CD4-positive, alpha-beta T cell treated with Interleukin-4 for 1 hour (primary cell): ENCODE results near the gene MRPL19.
"Not testable (repeated sequence)": the region's sequence is repeated elsewhere in the genome, so short reads cannot be mapped to it uniquely, and the experiment has no call there.

Experiments used
- DNase-seq, 2 donors: peaks; one replicate each; pipeline ENCODE4 v3.0.0-alpha.2; 2020 to 2022

Gene MRPL19

GRCh38 chr2:75616933-75617332 is 29.6 kb upstream of the MRPL19 start:
- no peak for DNase-seq

- no peak for DNase-seq
Observed at GRCh38 chr2:75619956-75620740, 26.4 kb upstream of the MRPL19 start.

GRCh38 chr2:75621228-75621627 is 25.4 kb upstream of the MRPL19 start:
- DNase-seq = no peak

DNA sequence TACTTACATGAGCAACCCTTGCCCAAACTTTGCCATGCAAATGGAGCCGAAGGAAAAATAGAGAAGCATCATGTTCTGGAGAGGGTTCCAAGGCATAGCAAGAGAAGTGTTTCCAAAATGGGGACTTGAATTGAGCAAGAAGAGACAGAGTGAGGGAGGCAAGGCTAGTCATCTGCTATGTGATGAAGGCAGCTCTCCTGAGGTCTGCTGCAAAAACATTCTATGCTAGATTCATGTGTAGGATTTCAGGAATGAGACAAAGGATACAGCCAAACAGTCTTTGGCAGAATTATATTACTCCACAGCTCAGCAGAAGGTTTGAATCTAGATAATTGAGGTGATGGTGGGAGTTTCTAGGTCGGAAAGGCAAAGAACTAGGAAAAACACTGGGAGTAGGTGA is 24.1 kb upstream of the MRPL19 start:
- DNase-seq = no peak

DNA sequence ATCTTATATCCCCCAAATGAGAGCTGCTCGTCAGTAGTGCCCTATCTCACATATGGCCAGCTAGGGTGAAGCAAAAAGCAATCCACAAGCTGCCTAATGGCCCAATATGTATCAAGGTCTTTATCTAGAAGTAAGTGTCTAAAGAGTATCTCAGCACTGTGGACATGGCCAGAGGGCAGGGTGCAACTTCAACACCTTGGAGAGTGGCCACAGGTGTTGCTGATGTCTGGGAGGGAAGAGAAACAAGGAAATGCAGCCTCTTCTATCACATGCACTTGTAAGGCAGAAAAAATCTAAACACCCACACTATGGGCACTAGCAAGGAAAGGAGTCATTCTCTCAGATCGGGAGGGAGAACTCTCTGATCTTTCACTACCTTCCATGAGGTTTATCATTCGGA is 23.7 kb upstream of the MRPL19 start:
- no peak for DNase-seq

DNA sequence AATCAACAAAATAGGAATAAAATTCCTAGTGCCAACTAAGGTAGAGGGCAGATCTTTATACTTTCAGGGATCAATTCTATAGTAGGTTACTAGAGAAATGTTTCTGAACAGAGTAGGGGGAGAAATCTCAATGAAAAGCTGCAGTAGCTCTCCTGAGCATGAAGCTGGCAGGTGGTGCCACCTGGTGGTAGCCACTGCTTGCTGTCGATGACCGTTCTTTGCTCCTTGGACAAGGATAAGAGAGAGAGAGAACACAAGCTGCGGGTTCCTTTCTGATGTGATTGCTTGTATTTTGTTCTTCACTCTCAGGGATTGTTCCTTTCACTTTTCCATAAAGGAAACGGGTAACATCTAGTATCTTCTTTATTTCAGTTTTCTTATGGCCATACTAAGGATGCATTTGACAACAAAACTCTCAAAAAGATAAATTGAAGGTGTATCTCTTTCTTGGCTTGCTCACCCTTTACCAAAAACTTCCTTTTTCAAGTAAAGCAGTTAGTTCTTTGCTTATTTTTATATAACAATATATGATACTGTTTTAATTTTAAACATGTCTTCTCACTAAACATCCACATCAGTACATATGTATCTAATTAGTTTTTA is 18.6 kb upstream of the MRPL19 start:
- peak; percentile 34 to 42 for DNase-seq

- DNase-seq = no peak
Observed at GRCh38 chr2:75632091-75632701, 14.4 kb upstream of the MRPL19 start.

- DNase-seq = no peak
Observed at GRCh38 chr2:75632813-75633212, 13.8 kb upstream of the MRPL19 start.

DNA sequence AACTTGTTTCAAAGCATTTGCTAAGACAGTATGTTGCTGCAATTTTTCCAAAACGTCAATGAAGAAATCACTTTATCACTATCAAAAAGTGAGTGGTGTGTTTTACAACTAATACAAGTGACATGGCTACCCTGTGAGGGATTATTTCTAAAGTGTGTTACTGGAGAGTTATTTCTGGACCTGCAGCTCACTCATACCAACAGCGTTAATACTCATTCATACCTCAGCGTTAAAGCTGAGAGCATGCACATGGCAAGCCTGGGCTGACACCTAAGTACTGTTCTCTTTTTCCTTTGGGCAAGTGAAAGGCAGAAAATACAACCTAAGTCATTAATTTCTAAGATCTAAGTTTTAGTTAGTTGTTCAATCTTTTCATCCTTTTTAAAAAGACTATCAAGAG is 13.0 kb upstream of the MRPL19 start:
- DNase-seq = no peak

DNA sequence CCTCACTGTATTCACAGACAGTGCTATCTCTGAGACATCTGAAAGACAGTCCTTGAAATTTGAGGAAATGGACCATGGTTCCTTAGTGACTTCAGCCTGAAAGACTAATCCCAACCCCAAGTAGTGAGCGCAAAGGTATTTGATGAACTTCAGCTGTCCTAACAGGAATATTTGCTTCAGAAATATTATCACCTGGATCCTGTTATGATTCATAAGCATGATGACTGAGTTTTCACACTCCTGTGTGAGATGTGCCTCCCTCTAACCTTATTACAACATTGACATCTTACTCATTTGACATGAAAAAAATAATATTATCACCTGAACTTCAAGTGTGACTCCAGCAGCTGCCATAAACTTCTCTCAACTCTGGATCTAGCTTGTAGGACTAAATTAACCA is 11.6 kb upstream of the MRPL19 start:
- DNase-seq = no peak

DNA sequence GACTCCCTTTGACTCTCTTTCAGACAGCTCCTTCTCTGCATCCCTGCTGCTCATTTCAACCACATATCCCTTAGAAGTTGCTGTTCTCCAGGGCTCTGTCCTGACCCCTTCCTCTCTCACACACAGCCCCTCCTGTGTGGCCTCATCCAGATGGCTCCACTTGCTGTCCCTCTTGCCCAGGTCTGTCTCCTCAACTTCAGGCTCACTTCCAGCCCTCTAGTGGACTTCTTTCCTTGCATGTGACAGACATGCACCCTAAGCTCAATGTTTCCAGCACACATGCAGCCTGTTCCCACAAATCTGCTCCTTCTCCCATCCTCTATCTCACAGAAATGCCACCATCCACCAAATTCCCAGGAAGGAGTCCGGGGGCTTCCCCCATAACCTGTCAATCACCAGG is 9.0 kb upstream of the MRPL19 start:
- no peak for DNase-seq

- peak; percentile 38 to 40 for DNase-seq
Observed at GRCh38 chr2:75640621-75641121, 5.9 kb upstream of the MRPL19 start.

DNA sequence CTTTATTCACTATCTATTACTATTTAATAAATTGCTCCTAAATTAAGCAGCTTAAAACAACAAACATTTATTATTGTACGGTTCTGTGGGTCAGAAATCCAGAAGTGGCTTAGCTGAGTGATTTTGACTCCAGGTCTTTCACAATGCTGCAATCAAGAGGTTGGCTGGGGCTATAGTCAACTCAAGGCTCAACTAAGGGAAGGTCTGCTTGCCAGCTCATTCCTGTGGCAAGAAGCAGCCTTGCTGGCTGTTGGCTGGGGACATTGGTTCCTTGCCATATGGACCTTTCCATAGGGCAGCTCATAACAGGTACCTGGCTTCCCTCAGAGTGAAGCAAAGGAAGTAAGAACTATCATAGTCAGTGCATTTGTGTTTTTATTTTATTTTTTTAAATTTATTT is 5.0 kb upstream of the MRPL19 start:
- DNase-seq = no peak

- no peak for DNase-seq
Observed at GRCh38 chr2:75643980-75644379, 2.6 kb upstream of the MRPL19 start.

DNA sequence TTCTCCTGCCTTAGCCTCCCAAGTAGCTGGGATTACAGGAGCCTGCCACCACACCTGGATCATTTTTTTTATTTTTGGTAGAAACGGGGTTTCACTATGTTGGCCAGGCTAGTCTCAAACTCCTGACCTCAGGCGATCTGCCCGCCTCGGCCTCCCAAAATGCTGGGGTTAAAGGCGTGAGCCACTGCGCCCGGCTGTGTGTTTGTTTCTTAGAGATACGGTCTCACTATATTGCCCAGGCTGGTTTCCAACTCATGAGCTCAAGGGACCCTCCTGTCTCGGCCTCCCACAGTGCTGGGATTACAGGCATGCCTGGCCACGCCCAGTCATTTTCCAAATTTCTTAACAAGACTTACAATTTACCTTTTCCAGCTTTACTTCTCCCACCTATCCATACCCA is 940 bp upstream of the MRPL19 start:
- DNase-seq = no peak

DNA sequence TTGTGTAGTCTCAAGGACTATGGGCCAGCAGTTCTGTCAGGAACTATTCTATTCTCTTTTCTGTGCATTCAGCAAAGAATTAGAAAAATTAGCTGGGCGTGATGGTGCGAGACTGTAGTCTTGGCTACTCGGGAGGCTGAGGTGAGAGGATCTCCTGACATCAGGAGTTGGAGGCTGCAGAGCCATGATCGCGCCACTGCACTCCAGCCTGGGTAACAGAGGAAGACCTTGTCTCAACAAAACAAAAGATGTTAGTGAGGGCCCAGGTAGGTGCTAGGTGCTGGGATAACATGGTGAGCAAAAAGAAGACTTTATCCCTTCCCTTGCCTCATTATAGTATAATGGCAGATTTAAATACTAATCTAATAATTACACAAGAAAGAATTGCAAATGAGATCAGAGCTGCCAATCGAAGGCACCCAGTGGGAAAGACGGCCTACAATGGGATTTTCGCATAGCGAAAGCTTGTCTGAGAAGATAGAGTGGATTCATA is 447 bp upstream of the MRPL19 start:
- DNase-seq = no peak

- no peak for DNase-seq
Observed at GRCh38 chr2:75647771-75648170, 1.2 kb downstream of the MRPL19 start.

GRCh38 chr2:75654012-75654411 is 7.4 kb downstream of the MRPL19 start:
- no peak for DNase-seq

GRCh38 chr2:75655861-75656260 is 9.3 kb downstream of the MRPL19 start:
- no peak for DNase-seq

DNA sequence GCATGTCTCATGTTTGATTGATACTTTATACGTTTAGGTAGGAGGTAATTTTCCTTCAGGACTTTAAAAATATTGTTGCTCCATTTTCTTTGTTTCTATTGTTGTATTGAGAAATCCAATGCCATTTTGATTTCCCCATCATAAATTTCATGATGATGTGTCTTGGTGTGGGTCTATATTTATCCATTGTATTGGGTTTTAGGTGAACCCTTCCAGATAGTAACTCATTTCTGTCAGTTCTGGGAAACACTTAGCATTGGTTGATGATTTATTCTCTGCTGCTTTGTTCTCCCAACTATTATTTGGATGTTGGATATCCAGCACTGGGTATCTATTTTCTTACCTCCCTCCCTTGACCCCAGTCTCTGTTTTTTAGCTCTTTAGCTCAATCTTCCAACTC is 10.0 kb downstream of the MRPL19 start:
- DNase-seq = no peak

- DNase-seq = no peak
Observed at GRCh38 chr2:75657798-75658197, 11.2 kb downstream of the MRPL19 start.

DNA sequence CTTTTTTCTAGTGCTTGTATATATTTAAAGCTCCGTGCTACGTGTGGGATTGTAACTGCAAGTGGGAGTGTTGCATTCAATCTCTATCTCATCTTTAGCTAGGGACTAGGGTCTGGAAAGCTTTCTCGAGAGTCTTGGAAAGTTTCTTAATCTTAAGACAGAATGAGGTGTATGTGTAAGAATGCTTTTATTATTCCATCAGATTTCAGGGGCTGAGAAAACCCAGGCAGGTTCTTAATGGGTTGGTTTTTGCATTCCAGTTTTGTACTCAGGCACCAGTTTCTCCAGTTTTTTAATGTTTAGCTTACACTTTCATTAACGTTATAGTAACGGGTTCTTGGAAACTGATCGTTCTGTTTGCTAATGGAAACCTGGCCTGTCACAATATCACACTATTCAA is 20.3 kb downstream of the MRPL19 start:
- no peak for DNase-seq

GRCh38 chr2:75667884-75668283 is 21.3 kb downstream of the MRPL19 start:
- no peak for DNase-seq

DNA sequence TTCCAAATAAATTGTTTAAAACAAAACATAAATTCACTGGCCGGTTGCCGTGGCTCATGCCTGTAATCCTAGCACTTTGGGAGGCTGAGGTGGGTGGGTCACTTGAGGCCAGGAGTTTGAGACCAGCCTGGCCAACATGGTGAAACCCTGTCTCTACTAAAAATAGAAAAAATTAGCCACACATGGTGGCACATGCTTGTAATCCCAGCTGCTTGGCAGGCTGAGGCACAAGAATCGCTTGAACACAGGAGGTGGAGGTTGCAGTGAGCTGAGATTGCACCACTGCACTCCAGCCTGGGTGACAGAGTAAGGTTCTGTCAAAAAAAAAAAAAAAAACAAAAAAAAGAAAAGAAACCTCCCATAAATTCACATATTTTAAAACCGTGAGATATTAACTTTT is 28.8 kb downstream of the MRPL19 start:
- not testable (repeated sequence) for DNase-seq
